BE2C (cell line): ENCODE measurements around the gene PAK2.

ENCODE experiments used
- DNase-seq: peaks from one replicate; pipeline ENCODE4 v3.0.0-alpha.2; 2020
- H3K27me3 ChIP-seq: fragments of 250-450 bp; sonication (Bioruptor Pico); 2 replicates; pipeline ENCODE4 v1.5.1; 2020; ENCODE audit warnings: mild to moderate bottlenecking
- H3K36me3 ChIP-seq: fragments of 250-450 bp; sonication (Bioruptor Pico); 2 replicates; pipeline ENCODE4 v1.5.1; 2020; ENCODE audit warnings: mild to moderate bottlenecking
- H3K4me1 ChIP-seq: fragments of 250-450 bp; sonication (Bioruptor Pico); 2 replicates; pipeline ENCODE4 v1.5.1; 2020
- H3K4me3 ChIP-seq: 2 replicates; pipeline ENCODE4 v1.5.1; 2011; ENCODE audit warnings: low read depth, low read length
- H3K9me3 ChIP-seq: fragments of 250-450 bp; sonication (Bioruptor Pico); 2 replicates; pipeline ENCODE4 v1.5.1; 2020
- TF ChIP-seq, protein P1 (sequence below): IDR thresholded peaks from 2 replicates; pipeline ENCODE4 v1.5.1; 2012; ENCODE audit warnings: mild to moderate bottlenecking, low read depth, low read length

Gene PAK2

DNA sequence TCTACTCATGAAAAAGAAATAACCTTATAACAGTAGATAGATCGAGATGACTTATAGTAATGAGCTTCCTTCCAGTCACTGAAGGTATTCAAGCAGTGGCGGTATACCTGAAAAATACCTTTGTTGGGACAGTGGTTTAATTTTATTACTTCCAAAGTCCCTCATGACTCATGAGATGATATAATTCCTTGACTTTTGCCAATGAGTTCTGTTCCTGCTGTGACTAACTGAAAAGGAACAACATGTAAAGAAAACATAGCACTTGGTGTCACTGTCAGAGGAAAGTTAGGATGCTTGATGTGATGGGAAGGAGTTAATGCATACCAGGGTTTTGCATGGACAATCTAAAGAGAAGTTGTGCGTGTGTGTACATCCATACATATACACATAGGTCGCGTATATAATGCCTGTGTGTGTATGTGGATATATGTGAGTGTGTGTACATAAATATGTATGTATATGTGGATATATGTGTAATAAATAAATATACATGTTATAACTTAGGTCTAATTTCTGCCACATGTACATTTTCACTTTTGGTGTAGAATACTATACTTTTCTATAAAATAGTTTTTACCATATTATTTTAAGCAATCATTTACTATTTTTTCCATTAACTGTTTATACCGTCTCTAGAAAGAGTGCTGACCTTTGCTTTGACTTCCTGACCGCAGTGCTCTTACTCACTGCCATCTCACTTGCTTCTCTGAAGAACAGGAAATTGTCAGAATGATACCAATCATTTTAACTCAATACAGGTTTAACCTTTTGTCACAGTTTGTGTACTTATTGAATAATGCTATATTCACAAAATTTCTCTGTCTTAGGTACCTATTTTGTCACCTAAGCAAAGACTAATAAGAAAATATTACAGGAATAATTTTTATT is 12.6 kb upstream of the PAK2 start:
- no peak for DNase-seq
- H3K36me3 ChIP-seq = peaks cover 21% of the 10 kb centered on the region
- TF ChIP-seq, protein P1, sequence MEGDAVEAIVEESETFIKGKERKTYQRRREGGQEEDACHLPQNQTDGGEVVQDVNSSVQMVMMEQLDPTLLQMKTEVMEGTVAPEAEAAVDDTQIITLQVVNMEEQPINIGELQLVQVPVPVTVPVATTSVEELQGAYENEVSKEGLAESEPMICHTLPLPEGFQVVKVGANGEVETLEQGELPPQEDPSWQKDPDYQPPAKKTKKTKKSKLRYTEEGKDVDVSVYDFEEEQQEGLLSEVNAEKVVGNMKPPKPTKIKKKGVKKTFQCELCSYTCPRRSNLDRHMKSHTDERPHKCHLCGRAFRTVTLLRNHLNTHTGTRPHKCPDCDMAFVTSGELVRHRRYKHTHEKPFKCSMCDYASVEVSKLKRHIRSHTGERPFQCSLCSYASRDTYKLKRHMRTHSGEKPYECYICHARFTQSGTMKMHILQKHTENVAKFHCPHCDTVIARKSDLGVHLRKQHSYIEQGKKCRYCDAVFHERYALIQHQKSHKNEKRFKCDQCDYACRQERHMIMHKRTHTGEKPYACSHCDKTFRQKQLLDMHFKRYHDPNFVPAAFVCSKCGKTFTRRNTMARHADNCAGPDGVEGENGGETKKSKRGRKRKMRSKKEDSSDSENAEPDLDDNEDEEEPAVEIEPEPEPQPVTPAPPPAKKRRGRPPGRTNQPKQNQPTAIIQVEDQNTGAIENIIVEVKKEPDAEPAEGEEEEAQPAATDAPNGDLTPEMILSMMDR = no peak

DNA sequence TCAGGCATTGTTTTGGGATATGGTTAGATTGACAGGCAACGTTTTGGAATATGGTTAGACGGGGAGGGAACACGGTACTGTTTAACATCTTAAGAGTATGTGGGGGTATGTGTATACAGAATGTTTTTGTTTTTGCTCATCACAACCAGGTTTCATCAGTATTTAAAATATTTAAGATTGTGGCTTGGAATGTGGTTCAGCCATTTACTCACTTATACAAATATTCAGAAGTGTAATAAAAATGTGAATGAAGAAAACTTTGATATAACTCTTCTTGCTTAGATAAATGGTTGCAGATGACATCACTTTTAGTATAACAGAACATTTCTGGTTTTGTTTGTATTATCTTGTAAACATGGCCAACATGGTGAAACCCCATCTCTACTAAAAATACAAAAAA is 3.9 kb upstream of the PAK2 start:
- H3K4me1 ChIP-seq = no peaks in the 10 kb centered on the region
- H3K4me3 ChIP-seq = no peak overlapping the region
- H3K36me3 ChIP-seq = peaks cover 4% of the 10 kb centered on the region
- TF ChIP-seq, protein P1 = no peak
- no peaks in the 10 kb centered on the region for H3K9me3 ChIP-seq
- DNase-seq = no peak
- no peaks in the 10 kb centered on the region for H3K27me3 ChIP-seq

More for the DNA sequence above, 12.6 kb upstream of the PAK2 start:
- Histone ChIP-seq H3K9me3 (no peaks in the 10 kb centered on the region), H3K4me3 (no peak overlapping the region), H3K4me1 (no peaks in the 10 kb centered on the region), H3K27me3 (no peaks in the 10 kb centered on the region)

DNA sequence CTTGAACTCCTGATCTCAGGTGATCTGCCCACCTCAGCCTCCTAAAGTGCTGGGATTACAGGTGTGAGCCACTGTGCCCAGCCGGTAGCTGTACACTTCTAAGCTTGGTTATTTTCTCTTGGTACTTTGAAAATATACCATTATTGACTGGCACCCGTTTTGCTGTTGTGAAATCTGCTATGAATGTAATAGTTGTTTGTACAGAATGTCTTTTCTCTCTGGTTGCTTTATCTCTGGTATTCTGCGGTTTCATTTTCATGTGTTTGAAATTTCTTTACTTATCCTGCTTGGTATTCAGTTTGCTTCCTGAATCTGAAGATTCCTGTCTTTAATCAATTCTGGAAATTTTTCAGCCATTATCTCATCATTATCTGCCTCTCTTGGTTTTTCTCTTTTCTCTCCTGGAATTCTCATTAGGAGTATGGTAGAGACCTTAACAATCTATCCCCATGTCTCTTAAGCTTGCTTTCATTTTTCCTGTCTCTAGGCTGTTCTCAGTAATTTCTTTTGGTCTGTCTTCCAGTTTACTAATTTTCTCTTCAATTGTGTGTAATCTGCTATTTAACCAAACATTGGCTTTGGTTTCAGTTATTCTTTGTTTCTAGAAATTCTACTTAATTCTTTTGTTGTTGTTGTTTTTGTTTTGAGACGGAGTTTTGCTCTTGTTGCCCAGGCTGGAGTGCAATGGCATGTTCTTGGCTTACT is 2.8 kb upstream of the PAK2 start:
- DNase-seq = no peak
- H3K9me3 ChIP-seq = no peaks in the 10 kb centered on the region
- H3K27me3 ChIP-seq = no peaks in the 10 kb centered on the region
- H3K36me3 ChIP-seq = no peaks in the 10 kb centered on the region; the same call in 1 of the 2 replicates
- no peak overlapping the region for H3K4me3 ChIP-seq
- TF ChIP-seq, protein P1 = no peak
- H3K4me1 ChIP-seq = no peaks in the 10 kb centered on the region

DNA sequence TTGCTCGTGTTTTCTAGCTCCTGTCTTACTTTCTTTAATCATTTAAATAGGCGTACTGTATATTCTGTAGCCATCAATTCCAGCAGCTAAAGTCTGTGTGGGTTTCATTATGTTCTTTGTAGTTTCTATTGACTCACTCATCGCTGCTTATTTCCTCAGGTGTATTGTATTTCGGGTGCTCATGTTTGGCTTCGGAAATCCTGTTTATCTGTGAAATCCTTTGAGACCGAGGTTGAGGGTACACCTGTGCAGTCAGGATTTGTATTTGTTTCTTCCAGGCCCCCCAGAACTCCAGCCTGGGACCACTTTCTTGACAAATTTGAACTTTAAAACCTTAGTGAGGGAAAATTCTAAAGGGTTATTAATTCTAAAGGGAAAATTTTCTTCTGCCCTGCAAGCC is 2.0 kb upstream of the PAK2 start:
- no peak for DNase-seq
- Histone ChIP-seq H3K36me3 (no peaks in the 10 kb centered on the region; the same call in 1 of the 2 replicates), H3K9me3 (no peaks in the 10 kb centered on the region), H3K4me3 (no peak overlapping the region), H3K4me1 (no peaks in the 10 kb centered on the region), H3K27me3 (no peaks in the 10 kb centered on the region)
- TF ChIP-seq, protein P1 = no peak

DNA sequence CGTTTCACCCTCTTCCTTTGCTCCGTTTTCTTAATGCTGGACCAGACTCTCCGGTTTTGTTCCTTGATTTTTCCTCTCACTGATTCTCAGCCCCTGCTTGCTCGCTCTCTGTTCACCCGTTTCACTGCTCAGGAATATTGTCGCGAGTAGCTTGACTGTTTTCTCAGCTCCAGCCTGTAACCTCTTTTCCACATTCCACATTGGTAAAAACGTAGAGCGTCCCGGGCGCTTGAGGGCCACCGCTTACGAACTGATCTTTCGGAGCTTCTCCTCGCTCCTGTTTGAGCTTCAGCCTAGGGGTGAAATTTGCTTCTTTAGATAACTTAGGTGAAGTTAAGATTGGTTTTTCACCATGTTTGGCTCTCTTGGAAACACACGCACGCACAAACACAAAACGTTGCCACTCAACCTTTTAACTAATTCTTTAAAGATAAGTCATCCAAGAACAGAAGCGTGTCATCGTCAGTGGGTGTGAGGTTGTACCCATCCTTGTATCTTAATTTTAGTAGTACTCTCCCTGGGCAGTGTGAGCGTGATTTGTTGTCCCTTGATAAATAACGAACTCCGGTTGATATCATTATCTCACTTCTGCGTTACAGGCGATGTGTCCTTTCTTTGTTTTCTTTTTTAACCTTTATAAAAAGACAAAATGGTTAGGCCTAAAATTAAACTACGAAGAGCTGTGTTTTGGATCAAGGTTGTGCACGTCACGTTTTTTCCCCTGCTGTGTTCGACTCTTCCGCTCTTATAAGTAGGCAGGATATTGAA is 1.0 kb downstream of the PAK2 start:
- Histone ChIP-seq H3K27me3 (no peaks in the 10 kb centered on the region), H3K36me3 (no peaks in the 10 kb centered on the region), H3K4me1 (no peaks in the 10 kb centered on the region), H3K4me3 (peak overlapping the region; percentile 99), H3K9me3 (no peaks in the 10 kb centered on the region)
- peak; percentile 22 for DNase-seq
- TF ChIP-seq, protein P1 = no peak
